SK-N-SH treated with all-trans-retinoic acid at 6 μM for 48 hours (cell line): ENCODE measurements around the gene PRDM5.

Experiments used
- CREB5 ChIP-seq: fragments of 250-450 bp; sonication (Bioruptor Pico); IDR thresholded peaks from 2 replicates; pipeline ENCODE4 v1.5.1; 2020; ENCODE audit warnings: low read depth, mild to moderate bottlenecking, moderate library complexity
- CSDC2 ChIP-seq: fragments of 250-450 bp; sonication (Bioruptor Pico); IDR thresholded peaks from 2 replicates; pipeline ENCODE4 v1.5.0; 2020; ENCODE audit warnings: mild to moderate bottlenecking, moderate library complexity
- CSRNP3 ChIP-seq: fragments of 250-450 bp; sonication (Bioruptor Pico); IDR thresholded peaks from 2 replicates; pipeline ENCODE4 v1.5.1; 2021; ENCODE audit warnings: mild to moderate bottlenecking, moderate library complexity
- ESRRG ChIP-seq: fragments of 250-450 bp; sonication (Bioruptor Pico); IDR thresholded peaks from 2 replicates; pipeline ENCODE4 v1.6.1; 2021; ENCODE audit warnings: mild to moderate bottlenecking
- ISL1 ChIP-seq: fragments of 250-450 bp; sonication (Bioruptor Pico); IDR thresholded peaks from 2 replicates; pipeline ENCODE4 v2.1.2; 2022; ENCODE audit warnings: mild to moderate bottlenecking, moderate library complexity
- POU6F1 ChIP-seq: fragments of 250-450 bp; sonication (Bioruptor Pico); IDR thresholded peaks from 2 replicates; pipeline ENCODE4 v1.8.0; 2021; ENCODE audit warnings: low read depth, mild to moderate bottlenecking, moderate library complexity, borderline replicate concordance
- PPARA ChIP-seq: fragments of 250-450 bp; sonication (Bioruptor Pico); IDR thresholded peaks from 2 replicates; pipeline ENCODE4 v1.5.0; 2020; ENCODE audit warnings: mild to moderate bottlenecking, borderline replicate concordance
- TSHZ2 ChIP-seq: fragments of 250-450 bp; sonication (Bioruptor Pico); IDR thresholded peaks from 2 replicates; pipeline ENCODE4 v1.5.0; 2020; ENCODE audit warnings: mild to moderate bottlenecking, moderate library complexity
- ZFP30 ChIP-seq: fragments of 450-650 bp; formaldehyde crosslinking; IDR thresholded peaks from 2 replicates; pipeline ENCODE4 v1.5.0; 2022; ENCODE audit warnings: mild to moderate bottlenecking, moderate library complexity
- ZNF8 ChIP-seq: fragments of 450-650 bp; formaldehyde crosslinking; IDR thresholded peaks from 2 replicates; pipeline ENCODE4 v1.5.0; 2020; ENCODE audit warnings: mild to moderate bottlenecking, moderate library complexity

- no peak for TF ChIP-seq TSHZ2
- TF ChIP-seq ISL1: no peak
- TF ChIP-seq ZFP30: no peak
- no peak for TF ChIP-seq POU6F1 (CRISPR knock-in tag)
- no peak for TF ChIP-seq CSRNP3 (CRISPR knock-in tag)
- TF ChIP-seq ESRRG (CRISPR knock-in tag): no peak
- no peak for TF ChIP-seq PPARA (CRISPR knock-in tag)
- no peak for TF ChIP-seq CSDC2 (CRISPR knock-in tag)
- TF ChIP-seq ZNF8 (CRISPR knock-in tag): no peak
- no peak for TF ChIP-seq CREB5 (CRISPR knock-in tag)
Observed at GRCh38 chr4:120814886-120815285, 107.6 kb downstream of the PRDM5 start.
